Right lobe of liver (tissue), 6 donors: ENCODE results near the gene LRRC75A. TPM values are rescaled to one million over a fixed set of nuclear protein-coding genes. Genes with fewer than 3 reads are reported as not detected.

Experiments used
- ATAC-seq, 4 donors: fragments of 200-7000 bp; cut with Tn5 transposase; one replicate each; pipeline ENCODE4 v1.9.1; 2020; ENCODE audit warnings: mild to moderate bottlenecking in 4 of 4, moderate library complexity in 4 of 4
- DNase-seq, 3 donors: peaks; one replicate each; pipeline ENCODE4 v3.0.0-alpha.2; 2020
- H3K27ac ChIP-seq, 3 donors: fragments of 200-600 bp; one replicate each; pipeline ENCODE4 v1.8.0; 2022
- H3K27me3 ChIP-seq, 2 donors: fragments of 200-600 bp; one replicate each; pipeline ENCODE4 v1.8.0; 2022
- H3K36me3 ChIP-seq, 4 donors: fragments of 200-600 bp; sonication (generic) in 1 of 4; one replicate each; pipeline versions ENCODE4 v1.5.1 to v1.8.0; 2017 to 2022; ENCODE audit warnings: control low read depth in 1 of 4
- H3K4me1 ChIP-seq, 4 donors: fragments of 200-600 bp; sonication (generic) in 1 of 4; one replicate each; pipeline versions ENCODE4 v1.5.1 to v1.8.0; 2017 to 2022; ENCODE audit warnings: control low read depth in 1 of 4
- H3K4me3 ChIP-seq, 3 donors: fragments of 200-600 bp; one replicate each; pipeline ENCODE4 v1.8.0; 2022
- H3K9me3 ChIP-seq, 4 donors: fragments of 200-600 bp; sonication (generic) in 1 of 4; one replicate each; pipeline versions ENCODE4 v1.5.1 to v1.8.0; 2017 to 2022; ENCODE audit warnings: control low read depth in 1 of 4
- CTCF ChIP-seq, 4 donors: fragments of 200-600 bp in 3 of 4; fragments of 450-650 bp in 1 of 4; IDR thresholded peaks; one replicate each; pipeline versions ENCODE4 v1.5.1 to v1.8.0; 2016 to 2022; ENCODE audit warnings: antibody characterized with exemption in 4 of 4, mild to moderate bottlenecking in 2 of 4
- POLR2A ChIP-seq: fragments of 450-650 bp; IDR thresholded peaks from one replicate; pipeline ENCODE4 v1.6.1; 2017; ENCODE audit warnings: antibody characterized with exemption, mild to moderate bottlenecking
- WGBS: methylation state at CpG from one replicate; pipeline ENCODE4 v1.1.6; 2018; ENCODE audit warnings: low coverage, low lambda C conversion rate; ENCODE audit not compliant: insufficient coverage; ENCODE audit errors: missing lambda C conversion rate; 5-methylcytosine and 5-hydroxymethylcytosine counted together
- intact Hi-C, 2 donors: fragments of 100-400 bp; cut with DNase I; formaldehyde crosslinking; loops; one replicate each; pipeline versions ENCODE4 v1.11.2 to v1.14.1; 2022
- total RNA-seq, 6 experiments: library from RNA; depleted of rRNA in 2 of 6; stranded (reverse); fragments of >200 nt in 2 of 6; fragmentation: NEBNext Ultra II Directional in 3 of 6; extraction: Animal tissue kit (Norgen Biotek cat#: 25700) in 3 of 6; gene quantifications; one replicate each; pipeline versions ENCODE4 v1.1.0 to v1.2.4, GENCODE V29; 2016 to 2023
- donor health status: DM: no; HTN: yes; CAD: no.
- donor health status: DM: no; HTN: no; CAD: no.
- donor health status: DM: no; HTN: no; CAD: no.
- donor health status: DM: no; HTN: yes; CAD: no.
- donor health status: DM: no; HTN: yes; CAD: no.

The LRRC75A gene
- total RNA-seq, 6 experiments from 2014 or later, result 0.12 to 0.62 (median 0.22) TPM

GRCh38 chr17:16463358-16464302 is 28.4 kb downstream of the LRRC75A start:
- no peak overlapping the region for H3K27ac ChIP-seq
- H3K4me3 ChIP-seq, result no peak overlapping the region
- H3K36me3 ChIP-seq, result no peaks in the 10 kb centered on the region
- intact Hi-C loops, result no loop called here
- H3K4me1 ChIP-seq, result peaks cover 0 to 10% (median 0%) of the 10 kb centered on the region in 4 donors
- 88% methylated on average over 4 of the region's 13 CpGs for WGBS
- DNase-seq, result no peak
- H3K27me3 ChIP-seq, result no peaks in the 10 kb centered on the region
- TF ChIP-seq CTCF (IDR thresholded peaks at IDR 0.05), result no peak
- no peak for TF ChIP-seq POLR2A
- H3K9me3 ChIP-seq, result no peaks in the 10 kb centered on the region
- no peak for ATAC-seq

- no peaks in the 10 kb centered on the region for H3K9me3 ChIP-seq
- H3K4me3 ChIP-seq, result no peak overlapping the region
- intact Hi-C loops, result no loop called here
- ATAC-seq (peak; percentile 42 to 87 (median 56)), DNase-seq (no peak)
- WGBS, result 61% methylated on average over 2 of the region's 20 CpGs
- H3K4me1 ChIP-seq, result peaks cover 0 to 10% (median 0%) of the 10 kb centered on the region in 4 donors
- no peak overlapping the region for H3K27ac ChIP-seq
- no peaks in the 10 kb centered on the region for H3K36me3 ChIP-seq
- no peaks in the 10 kb centered on the region for H3K27me3 ChIP-seq
- TF ChIP-seq POLR2A, result no peak
- no peak for TF ChIP-seq CTCF (IDR thresholded peaks at IDR 0.05)
These were observed 29.7 kb downstream of the LRRC75A start for GRCh38 chr17:16462070-16462864.

- 100% methylated on average over 3 of the region's 3 CpGs for WGBS
- Histone ChIP-seq H3K4me1 (peaks cover 0 to 10% (median 0%) of the 10 kb centered on the region in 4 donors), H3K27me3 (no peaks in the 10 kb centered on the region), H3K9me3 (no peaks in the 10 kb centered on the region), H3K27ac (no peak overlapping the region), H3K4me3 (no peak overlapping the region), H3K36me3 (no peaks in the 10 kb centered on the region)
- no peak for DNase-seq
- TF ChIP-seq CTCF (IDR thresholded peaks at IDR 0.05) (no peak), POLR2A (no peak)
- ATAC-seq, result no peak
- intact Hi-C loops, result no loop called here
These were observed 30.5 kb downstream of the LRRC75A start for GRCh38 chr17:16461606-16461866.

GRCh38 chr17:16460796-16461605 is 31.0 kb downstream of the LRRC75A start:
- DNase-seq (no peak), ATAC-seq (no peak)
- Histone ChIP-seq H3K9me3 (no peaks in the 10 kb centered on the region), H3K4me1 (peaks cover 0 to 10% (median 0%) of the 10 kb centered on the region in 4 donors), H3K27me3 (no peaks in the 10 kb centered on the region), H3K27ac (no peak overlapping the region), H3K4me3 (no peak overlapping the region), H3K36me3 (no peaks in the 10 kb centered on the region)
- no peak for TF ChIP-seq CTCF (IDR thresholded peaks at IDR 0.05)
- no peak for TF ChIP-seq POLR2A
- 78% methylated on average over 3 of the region's 17 CpGs for WGBS
- intact Hi-C loops, result no loop called here
